ENCODE measurements around the gene KAT14.

KAT14 gene

DNA sequence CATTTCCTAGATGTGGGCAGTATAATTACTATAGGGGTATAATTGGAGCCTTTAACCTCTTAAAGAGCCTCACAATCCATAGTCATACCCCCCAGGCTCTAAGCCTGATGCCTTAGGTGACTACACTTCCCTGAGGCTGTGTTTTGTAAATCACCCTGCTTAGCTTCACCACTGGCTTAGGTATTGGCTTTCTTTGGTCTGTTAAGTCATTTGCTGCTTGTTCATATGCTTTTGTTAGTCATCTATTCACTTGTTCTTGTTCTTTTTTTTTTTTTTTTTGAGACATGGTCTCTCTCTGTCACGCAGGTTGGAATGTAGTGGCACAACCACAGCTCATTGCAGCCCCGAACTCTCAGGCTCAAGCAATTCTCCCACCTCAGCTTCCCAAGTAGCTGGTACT, 26.7 kb downstream of the KAT14 start:
- DNase-seq (ENCODE audit: low read depth), result no peak
- TF ChIP-seq, protein P1, sequence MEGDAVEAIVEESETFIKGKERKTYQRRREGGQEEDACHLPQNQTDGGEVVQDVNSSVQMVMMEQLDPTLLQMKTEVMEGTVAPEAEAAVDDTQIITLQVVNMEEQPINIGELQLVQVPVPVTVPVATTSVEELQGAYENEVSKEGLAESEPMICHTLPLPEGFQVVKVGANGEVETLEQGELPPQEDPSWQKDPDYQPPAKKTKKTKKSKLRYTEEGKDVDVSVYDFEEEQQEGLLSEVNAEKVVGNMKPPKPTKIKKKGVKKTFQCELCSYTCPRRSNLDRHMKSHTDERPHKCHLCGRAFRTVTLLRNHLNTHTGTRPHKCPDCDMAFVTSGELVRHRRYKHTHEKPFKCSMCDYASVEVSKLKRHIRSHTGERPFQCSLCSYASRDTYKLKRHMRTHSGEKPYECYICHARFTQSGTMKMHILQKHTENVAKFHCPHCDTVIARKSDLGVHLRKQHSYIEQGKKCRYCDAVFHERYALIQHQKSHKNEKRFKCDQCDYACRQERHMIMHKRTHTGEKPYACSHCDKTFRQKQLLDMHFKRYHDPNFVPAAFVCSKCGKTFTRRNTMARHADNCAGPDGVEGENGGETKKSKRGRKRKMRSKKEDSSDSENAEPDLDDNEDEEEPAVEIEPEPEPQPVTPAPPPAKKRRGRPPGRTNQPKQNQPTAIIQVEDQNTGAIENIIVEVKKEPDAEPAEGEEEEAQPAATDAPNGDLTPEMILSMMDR (IDR thresholded peaks at IDR 0.05; ENCODE audit: low read length, missing control alignments), result no peak
- no peak overlapping the region for H3K4me3 ChIP-seq (replicated peaks; ENCODE audit: low read depth, low read length)

DNA sequence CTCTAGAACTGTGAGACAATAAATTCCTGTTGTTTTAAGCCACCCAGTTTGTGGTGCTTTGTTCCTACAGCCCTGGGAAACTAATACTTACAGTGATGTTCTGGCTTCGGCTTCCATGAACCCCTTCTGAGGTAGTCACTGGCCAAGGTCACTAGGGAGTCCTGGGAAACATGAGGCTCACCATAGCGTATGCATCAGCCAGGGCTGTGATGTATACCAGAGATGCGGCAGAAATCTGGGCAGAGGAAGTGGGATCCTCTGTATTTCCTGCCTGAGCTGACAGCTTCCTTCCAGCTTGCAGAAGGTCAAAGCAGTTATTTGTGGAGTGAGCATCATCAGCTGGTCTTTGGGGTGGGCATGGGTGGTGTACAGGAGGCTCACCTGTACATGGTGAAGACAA, 27.9 kb downstream of the KAT14 start:
- H3K4me3 ChIP-seq (replicated peaks; ENCODE audit: low read depth, low read length), result no peak overlapping the region
- TF ChIP-seq, protein P1 (IDR thresholded peaks at IDR 0.05; ENCODE audit: low read length, missing control alignments), result no peak
- DNase-seq (ENCODE audit: low read depth), result no peak

DNA sequence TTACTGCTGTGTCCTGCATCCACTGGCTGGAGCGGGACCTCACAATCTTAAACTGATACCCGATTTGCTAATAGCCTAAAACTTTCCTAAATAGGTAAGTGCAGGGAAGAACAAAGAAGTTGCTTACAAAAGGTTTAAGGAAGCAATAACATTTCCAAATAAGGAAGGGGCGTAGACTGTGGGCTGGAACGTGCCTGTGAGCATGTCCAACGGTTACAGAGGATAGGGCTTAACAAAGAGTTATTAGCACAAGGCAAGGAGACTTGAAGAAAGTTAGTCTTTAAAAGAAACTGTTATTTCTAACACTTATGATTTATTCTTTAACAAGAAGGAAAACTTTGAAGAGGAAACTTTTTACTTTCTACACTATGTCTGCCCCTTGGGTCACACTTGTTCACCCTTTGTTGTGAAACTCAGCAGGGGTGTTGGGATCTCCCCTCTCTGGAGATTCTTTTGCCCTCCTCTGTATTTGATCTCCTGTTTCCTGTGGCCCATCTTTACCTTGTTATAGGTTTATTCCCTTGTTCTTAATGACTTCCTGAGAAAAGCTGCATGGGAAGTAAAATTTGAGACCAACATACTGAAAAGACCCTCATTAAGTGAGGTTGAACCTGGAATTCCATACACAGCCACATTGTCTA, 28.7 kb downstream of the KAT14 start:
- no peak overlapping the region for H3K4me3 ChIP-seq (replicated peaks; ENCODE audit: low read depth, low read length)
- TF ChIP-seq, protein P1 (IDR thresholded peaks at IDR 0.05; ENCODE audit: low read length, missing control alignments), result no peak
- DNase-seq (ENCODE audit: low read depth), result no peak

DNA sequence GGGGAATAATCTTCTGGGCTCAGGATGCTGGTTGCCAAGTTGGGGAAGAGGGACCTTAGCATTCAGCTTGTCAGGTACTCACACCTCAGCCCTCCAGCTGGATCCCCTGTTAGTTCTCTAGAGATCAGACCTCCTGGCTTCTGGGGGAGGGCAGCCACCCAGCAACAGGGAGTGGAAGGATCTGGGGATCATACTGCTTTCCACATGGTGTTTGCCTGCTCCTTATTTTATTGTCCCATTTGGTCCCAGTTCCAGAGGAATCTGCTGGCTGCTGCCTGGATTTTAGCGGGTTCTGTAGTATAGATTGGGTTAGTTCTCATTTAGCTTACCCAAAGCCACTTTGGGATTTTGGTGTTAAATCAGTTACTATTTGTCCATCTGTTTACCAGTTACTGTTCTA, 29.3 kb downstream of the KAT14 start:
- TF ChIP-seq, protein P1 (IDR thresholded peaks at IDR 0.05; ENCODE audit: low read length, missing control alignments), result no peak
- DNase-seq (ENCODE audit: low read depth), result no peak
- no peak overlapping the region for H3K4me3 ChIP-seq (replicated peaks; ENCODE audit: low read depth, low read length)

DNA sequence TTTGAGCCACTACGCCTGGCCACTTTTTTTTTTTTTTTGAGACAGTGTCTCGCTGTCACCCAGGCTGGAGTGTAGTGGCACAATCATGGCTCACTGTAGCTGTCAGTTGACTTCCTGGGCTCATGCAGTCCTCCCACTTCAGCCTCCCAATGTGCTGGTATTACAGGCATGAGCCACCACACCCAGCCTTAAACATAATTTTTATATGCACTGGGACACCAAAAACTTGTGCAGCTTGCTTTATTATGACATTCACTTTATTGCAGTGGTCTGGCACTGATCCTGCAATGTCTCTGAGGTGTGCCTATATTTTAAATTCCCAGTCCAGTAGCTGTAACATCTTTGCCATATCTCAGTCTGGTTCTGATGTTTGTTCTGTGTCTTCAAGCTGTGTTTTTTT, 34.7 kb downstream of the KAT14 start:
- no peak overlapping the region for H3K4me3 ChIP-seq (replicated peaks; ENCODE audit: low read depth, low read length)
- TF ChIP-seq, protein P1 (IDR thresholded peaks at IDR 0.05; ENCODE audit: low read length, missing control alignments), result no peak
- DNase-seq (ENCODE audit: low read depth), result no peak

DNA sequence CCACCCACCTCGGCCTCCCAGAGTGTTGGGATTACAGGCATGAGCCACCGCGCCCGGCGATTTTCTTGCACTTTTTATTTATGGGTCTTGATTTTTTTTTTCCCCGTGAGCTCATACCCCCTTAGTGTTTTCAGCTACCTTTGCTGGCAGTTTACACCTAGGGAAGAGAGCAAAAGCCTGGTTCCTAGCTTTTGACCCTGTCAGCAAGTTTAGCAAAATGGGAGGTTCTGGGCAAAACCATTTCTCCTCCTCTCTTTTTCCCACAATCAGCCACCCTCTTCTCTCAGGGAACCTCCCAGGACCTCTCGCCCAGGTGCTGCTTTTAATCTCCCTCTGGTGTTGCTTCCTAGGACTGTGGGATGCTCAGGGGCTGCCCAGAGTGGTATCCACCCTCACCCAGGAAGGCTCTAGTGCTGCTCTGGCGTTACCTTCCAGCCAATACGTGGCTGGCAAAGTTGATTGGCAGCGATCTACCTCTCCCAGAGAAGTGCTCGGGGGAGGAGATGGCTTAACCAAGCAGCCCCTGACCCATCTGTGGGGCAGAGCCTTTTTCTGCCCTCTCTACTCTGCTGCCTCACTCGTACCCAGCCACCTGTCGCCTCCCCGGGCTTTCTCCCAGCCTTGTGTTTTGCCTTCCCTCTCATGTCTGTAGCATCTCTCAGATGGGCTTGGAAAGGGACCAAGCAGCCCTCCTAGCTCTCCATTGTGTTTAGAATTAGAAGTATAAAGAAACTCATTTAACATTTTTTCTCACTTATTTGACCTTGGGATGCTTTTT, 37.4 kb downstream of the KAT14 start:
- DNase-seq (ENCODE audit: low read depth), result no peak
- TF ChIP-seq, protein P1 (IDR thresholded peaks at IDR 0.05; ENCODE audit: low read length, missing control alignments), result no peak

More for the DNA sequence above, 37.4 kb downstream of the KAT14 start:
- no peak overlapping the region for H3K4me3 ChIP-seq (replicated peaks; ENCODE audit: low read depth, low read length)

Measured in fibroblast of pulmonary artery (primary cell).